ENCODE data around the gene CELSR3. TPM values are rescaled to one million over a fixed set of nuclear protein-coding genes. Genes with fewer than 3 reads are reported as not detected.

The CELSR3 gene
- total RNA-seq, 1 donor from 2014 or later = 1.2 TPM

GRCh38 chr3:48636149-48636655 lies 26.5 kb downstream of the CELSR3 start:
- Histone ChIP-seq H3K36me3 (no peaks in the 10 kb centered on the region), H3K27me3 (no peaks in the 10 kb centered on the region), H3K4me3 (peak overlapping the region; percentile 98), H3K27ac (peak overlapping the region; percentile 75), H3K4me1 (peaks cover 18% of the 10 kb centered on the region), H3K9me3 (no peaks in the 10 kb centered on the region)
- no peak for DNase-seq
- no peak for ATAC-seq
- intact Hi-C loops (cut with DNase I) = no loop called here
- TF ChIP-seq, protein P1, sequence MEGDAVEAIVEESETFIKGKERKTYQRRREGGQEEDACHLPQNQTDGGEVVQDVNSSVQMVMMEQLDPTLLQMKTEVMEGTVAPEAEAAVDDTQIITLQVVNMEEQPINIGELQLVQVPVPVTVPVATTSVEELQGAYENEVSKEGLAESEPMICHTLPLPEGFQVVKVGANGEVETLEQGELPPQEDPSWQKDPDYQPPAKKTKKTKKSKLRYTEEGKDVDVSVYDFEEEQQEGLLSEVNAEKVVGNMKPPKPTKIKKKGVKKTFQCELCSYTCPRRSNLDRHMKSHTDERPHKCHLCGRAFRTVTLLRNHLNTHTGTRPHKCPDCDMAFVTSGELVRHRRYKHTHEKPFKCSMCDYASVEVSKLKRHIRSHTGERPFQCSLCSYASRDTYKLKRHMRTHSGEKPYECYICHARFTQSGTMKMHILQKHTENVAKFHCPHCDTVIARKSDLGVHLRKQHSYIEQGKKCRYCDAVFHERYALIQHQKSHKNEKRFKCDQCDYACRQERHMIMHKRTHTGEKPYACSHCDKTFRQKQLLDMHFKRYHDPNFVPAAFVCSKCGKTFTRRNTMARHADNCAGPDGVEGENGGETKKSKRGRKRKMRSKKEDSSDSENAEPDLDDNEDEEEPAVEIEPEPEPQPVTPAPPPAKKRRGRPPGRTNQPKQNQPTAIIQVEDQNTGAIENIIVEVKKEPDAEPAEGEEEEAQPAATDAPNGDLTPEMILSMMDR (IDR thresholded peaks at IDR 0.05) = no peak

DNA sequence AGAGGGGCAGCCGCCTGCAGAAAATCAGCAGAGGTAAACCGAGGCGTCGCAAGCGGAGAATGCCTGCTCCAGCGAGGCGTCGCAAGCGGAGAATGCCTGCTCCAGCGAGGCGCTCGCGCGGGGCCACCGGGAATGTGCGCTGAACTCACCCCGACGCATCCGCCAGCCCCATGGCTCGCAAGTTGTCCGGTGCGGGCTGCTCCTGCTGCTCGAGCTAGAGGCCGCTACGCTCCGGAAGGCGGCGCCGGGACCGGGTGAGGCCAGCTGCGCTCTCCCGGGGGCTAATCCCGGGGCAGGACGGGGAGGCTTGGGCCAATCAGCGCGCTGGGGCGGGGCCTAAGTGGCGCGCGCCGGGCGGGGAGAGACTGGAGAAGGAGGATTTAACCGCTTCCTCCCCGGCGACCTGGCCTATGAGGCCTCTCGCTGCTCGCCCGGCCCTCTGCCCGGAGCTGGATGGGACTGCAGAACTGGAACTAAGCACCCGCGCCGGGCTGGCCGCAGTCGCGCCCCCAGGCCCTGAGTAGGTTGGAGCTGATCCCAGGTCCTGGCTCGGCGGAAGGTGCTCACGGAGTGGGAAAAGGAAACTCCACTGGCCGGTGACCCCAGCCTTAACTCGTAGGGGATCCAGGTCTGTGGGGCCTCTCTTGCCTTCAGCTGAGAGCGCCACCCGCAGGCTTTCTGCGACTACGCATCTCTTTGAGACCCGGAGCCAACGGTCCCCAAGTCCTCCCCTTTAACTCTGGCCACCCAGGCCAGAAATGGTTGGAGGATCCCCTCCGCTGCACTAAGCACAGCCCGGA lies 27.3 kb downstream of the CELSR3 start, which contains the start of gene SLC26A6:
Gene SLC26A6, minus strand, starts transcription at position 240 of the 800 bp plus-strand sequence. Its CDS starts 68 bp downstream, at position 172.
- Histone ChIP-seq H3K4me1 (peaks cover 18% of the 10 kb centered on the region), H3K4me3 (peak within 1 kb of the TSS; percentile 98), H3K36me3 (no peaks in the 10 kb centered on the region), H3K27ac (peak within 1 kb of the TSS; percentile 75), H3K9me3 (no peaks in the 10 kb centered on the region), H3K27me3 (no peaks in the 10 kb centered on the region)
- ATAC-seq = peak; percentile 97
- TF ChIP-seq, protein P1 (IDR thresholded peaks at IDR 0.05) = peak; percentile 45
- intact Hi-C loops (cut with DNase I) = no loop called here
- DNase-seq = peak; percentile 99

GRCh38 chr3:48634661-48635221 lies 27.9 kb downstream of the CELSR3 start:
- Histone ChIP-seq H3K36me3 (peaks cover 4% of the 10 kb centered on the region), H3K27ac (peak overlapping the region; percentile 70), H3K4me3 (peak overlapping the region; percentile 98), H3K4me1 (peaks cover 18% of the 10 kb centered on the region), H3K9me3 (no peaks in the 10 kb centered on the region), H3K27me3 (no peaks in the 10 kb centered on the region)
- DNase-seq = peak; percentile 78
- TF ChIP-seq, protein P1 (IDR thresholded peaks at IDR 0.05) = no peak
- intact Hi-C loops (cut with DNase I) = no loop called here
- ATAC-seq = peak; percentile 46

DNA sequence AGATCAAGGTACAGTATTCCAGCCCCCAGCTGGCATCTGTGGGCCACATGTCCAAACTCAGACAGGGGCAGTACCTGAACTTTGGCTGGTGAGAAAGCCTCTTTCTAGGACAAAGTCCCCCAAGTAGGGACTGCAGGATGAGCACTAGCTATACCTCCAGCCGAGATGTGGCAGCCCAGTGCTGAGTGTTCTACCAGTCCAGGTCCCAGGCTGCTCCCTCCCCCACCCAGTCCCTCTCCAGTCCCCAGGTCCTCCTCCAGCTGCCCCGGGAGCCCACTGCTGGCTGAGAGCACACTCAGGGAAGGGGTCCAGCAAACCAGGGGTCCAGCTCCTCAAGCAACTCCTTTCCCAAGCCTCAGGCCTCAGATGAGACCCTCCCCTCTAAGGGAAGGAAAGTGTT lies 28.9 kb downstream of the CELSR3 start:
- no peak overlapping the region for H3K4me3 ChIP-seq
- H3K4me1 ChIP-seq = peaks cover 18% of the 10 kb centered on the region
- intact Hi-C loops (cut with DNase I) = no loop called here
- ATAC-seq = no peak
- H3K27me3 ChIP-seq = no peaks in the 10 kb centered on the region
- TF ChIP-seq, protein P1 (IDR thresholded peaks at IDR 0.05) = no peak
- no peak for DNase-seq
- H3K9me3 ChIP-seq = no peaks in the 10 kb centered on the region
- peaks cover 7% of the 10 kb centered on the region for H3K36me3 ChIP-seq
- H3K27ac ChIP-seq = no peak overlapping the region

DNA sequence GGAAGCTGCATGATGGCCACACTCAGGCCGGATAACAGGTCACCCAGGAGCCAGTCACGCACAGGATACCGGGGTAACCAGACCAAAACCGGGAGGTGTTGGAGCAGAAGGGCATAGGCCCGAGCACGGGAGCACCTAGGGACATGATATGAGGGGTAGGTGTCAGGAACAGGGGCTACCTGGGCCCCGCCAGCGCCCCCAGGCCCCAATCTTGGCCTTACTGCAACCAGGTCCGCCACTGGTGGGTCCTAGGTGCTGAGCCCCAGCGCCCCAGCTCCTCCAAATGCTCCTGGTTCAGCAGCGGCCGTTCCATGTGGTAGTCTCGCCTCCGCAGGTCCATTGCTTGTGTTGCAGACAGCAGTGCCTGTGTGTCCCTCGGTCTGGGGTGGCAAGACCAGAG lies 29.4 kb downstream of the CELSR3 start:
- H3K4me3 ChIP-seq = no peak overlapping the region
- no peaks in the 10 kb centered on the region for H3K27me3 ChIP-seq
- ATAC-seq (no peak), DNase-seq (no peak)
- H3K27ac ChIP-seq = no peak overlapping the region
- H3K9me3 ChIP-seq = no peaks in the 10 kb centered on the region
- H3K4me1 ChIP-seq = peaks cover 18% of the 10 kb centered on the region
- TF ChIP-seq, protein P1 (IDR thresholded peaks at IDR 0.05) = no peak
- intact Hi-C loops (cut with DNase I) = no loop called here
- peaks cover 7% of the 10 kb centered on the region for H3K36me3 ChIP-seq
